DND-41 (cell line): ENCODE measurements around the gene PTPN3.
"Not testable (repeated sequence)": the region's sequence is repeated elsewhere in the genome, so short reads cannot be mapped to it uniquely, and the experiment has no call there.

ENCODE experiments used
- ATAC-seq: fragments of 200-7000 bp; cut with Tn5 transposase; 3 replicates; pipeline ENCODE4 v1.9.1; 2021; ENCODE audit warnings: low read depth; ENCODE audit not compliant: insufficient read depth
- DNase-seq: peaks from one replicate; pipeline ENCODE4 v3.0.0-alpha.2; 2020
- H2AFZ ChIP-seq: 2 replicates; pipeline ENCODE4 v1.6.0; 2012; ENCODE audit warnings: low read depth, low read length
- H3K27ac ChIP-seq: 2 replicates; pipeline ENCODE4 v1.5.1; 2012; ENCODE audit warnings: low read length, inconsistent platforms
- H3K27me3 ChIP-seq: fragments of 200-600 bp; sonication (generic); 2 replicates; pipeline ENCODE4 v1.6.0; 2012; ENCODE audit warnings: low read length, mild to moderate bottlenecking, inconsistent platforms; ENCODE audit not compliant: insufficient read depth, poor library complexity
- H3K36me3 ChIP-seq: 2 replicates; pipeline ENCODE4 v1.5.1; 2012; ENCODE audit warnings: low read length, inconsistent platforms; ENCODE audit not compliant: insufficient read depth
- H3K4me1 ChIP-seq: 2 replicates; pipeline ENCODE4 v1.5.1; 2012; ENCODE audit warnings: mild to moderate bottlenecking, low read length; ENCODE audit not compliant: insufficient read depth
- H3K4me2 ChIP-seq: 2 replicates; pipeline ENCODE4 v1.6.0; 2012; ENCODE audit warnings: mild to moderate bottlenecking, moderate library complexity, low read length, inconsistent platforms; ENCODE audit not compliant: insufficient read depth
- H3K4me3 ChIP-seq, 2 experiments: fragments of 200-600 bp in 1 of 2; shearing (Covaris generic) in 1 of 2; 2 replicates each; pipeline ENCODE4 v1.5.1; 2012 to 2016; ENCODE audit warnings: inconsistent platforms in 2 of 2, low read length in 2 of 2, mild to moderate bottlenecking in 2 of 2, low read depth in 1 of 2, moderate library complexity in 1 of 2
- H3K79me2 ChIP-seq: 2 replicates; pipeline ENCODE4 v1.6.0; 2012; ENCODE audit warnings: low read length, inconsistent platforms; ENCODE audit not compliant: insufficient read depth
- H3K9ac ChIP-seq: 2 replicates; pipeline ENCODE4 v1.6.0; 2012; ENCODE audit warnings: low read depth, mild to moderate bottlenecking, inconsistent platforms, low read length, moderate library complexity
- H3K9me3 ChIP-seq: 2 replicates; pipeline ENCODE4 v1.5.1; 2012; ENCODE audit warnings: low read length, moderate library complexity, mild to moderate bottlenecking, inconsistent platforms; ENCODE audit not compliant: insufficient read depth, severe bottlenecking
- H4K20me1 ChIP-seq: 2 replicates; pipeline ENCODE4 v1.6.0; 2012; ENCODE audit warnings: low read length; ENCODE audit not compliant: insufficient read depth
- EZH2 ChIP-seq: IDR thresholded peaks from 3 replicates; pipeline ENCODE4 v1.6.1; 2012; ENCODE audit warnings: borderline replicate concordance, low read depth, mild to moderate bottlenecking, moderate library complexity, low read length, inconsistent platforms; ENCODE audit not compliant: severe bottlenecking
- TF ChIP-seq, protein P1 (sequence below): IDR thresholded peaks from 2 replicates; pipeline ENCODE4 v1.5.1; 2012; ENCODE audit warnings: borderline replicate concordance, low read length, moderate library complexity, mild to moderate bottlenecking; ENCODE audit not compliant: poor library complexity, severe bottlenecking; ENCODE audit errors: extremely low read depth

Gene PTPN3

DNA sequence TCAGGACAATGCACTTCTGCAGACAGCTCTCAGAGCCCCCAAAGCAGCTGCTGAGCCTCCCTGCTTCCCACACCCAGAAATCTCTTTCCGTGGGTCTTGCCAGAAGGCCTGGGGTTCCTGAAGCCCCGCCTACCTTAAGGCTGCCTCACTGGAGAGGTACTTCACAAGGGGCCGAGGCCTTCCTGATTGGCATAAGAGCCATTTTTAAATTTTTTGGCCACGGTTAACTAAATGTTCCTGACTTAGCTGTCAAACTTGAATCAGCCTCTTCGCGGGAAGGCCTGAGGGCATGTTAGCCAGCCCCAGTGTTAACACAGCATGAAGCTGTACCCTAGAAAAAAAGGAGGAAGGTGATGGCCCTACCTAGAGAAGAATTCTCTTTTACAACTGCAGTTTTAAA lies 156.5 kb downstream of the PTPN3 start:
- Histone ChIP-seq H3K9me3 (no peaks in the 10 kb centered on the region), H4K20me1 (no peaks in the 10 kb centered on the region), H3K27ac (no peak overlapping the region), H3K4me2 (no peak overlapping the region), H3K4me3 (no peak overlapping the region), H3K79me2 (no peaks in the 10 kb centered on the region), H2AFZ (no peak overlapping the region), H3K4me1 (no peaks in the 10 kb centered on the region), H3K27me3 (no peaks in the 10 kb centered on the region), H3K36me3 (no peaks in the 10 kb centered on the region), H3K9ac (no peak overlapping the region)
- TF ChIP-seq, protein P1, sequence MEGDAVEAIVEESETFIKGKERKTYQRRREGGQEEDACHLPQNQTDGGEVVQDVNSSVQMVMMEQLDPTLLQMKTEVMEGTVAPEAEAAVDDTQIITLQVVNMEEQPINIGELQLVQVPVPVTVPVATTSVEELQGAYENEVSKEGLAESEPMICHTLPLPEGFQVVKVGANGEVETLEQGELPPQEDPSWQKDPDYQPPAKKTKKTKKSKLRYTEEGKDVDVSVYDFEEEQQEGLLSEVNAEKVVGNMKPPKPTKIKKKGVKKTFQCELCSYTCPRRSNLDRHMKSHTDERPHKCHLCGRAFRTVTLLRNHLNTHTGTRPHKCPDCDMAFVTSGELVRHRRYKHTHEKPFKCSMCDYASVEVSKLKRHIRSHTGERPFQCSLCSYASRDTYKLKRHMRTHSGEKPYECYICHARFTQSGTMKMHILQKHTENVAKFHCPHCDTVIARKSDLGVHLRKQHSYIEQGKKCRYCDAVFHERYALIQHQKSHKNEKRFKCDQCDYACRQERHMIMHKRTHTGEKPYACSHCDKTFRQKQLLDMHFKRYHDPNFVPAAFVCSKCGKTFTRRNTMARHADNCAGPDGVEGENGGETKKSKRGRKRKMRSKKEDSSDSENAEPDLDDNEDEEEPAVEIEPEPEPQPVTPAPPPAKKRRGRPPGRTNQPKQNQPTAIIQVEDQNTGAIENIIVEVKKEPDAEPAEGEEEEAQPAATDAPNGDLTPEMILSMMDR, result no peak
- no peak for TF ChIP-seq EZH2
- no peak for DNase-seq
- no peak for ATAC-seq

DNA sequence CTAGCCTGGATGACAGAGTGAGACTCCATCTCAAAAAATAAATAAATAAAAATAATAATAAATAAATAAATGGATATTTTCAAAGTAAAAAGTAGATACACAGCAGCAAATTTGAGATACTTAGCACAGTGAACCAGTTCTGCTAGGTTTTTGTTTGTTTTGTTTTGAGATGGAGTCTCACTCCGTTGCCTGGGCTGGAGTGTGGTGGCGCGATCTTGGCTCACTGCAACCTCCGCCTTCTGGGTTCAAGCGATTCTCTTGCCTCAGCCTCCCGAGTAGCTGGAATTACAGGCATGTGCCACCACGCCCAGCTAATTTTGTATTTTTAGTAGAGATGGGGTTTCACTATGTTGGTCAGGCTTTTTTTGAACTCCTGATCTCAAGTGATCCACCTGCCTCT lies 157.1 kb downstream of the PTPN3 start:
- H3K9me3 ChIP-seq, DNase-seq, H3K36me3 ChIP-seq, H3K4me3 ChIP-seq, H3K27ac ChIP-seq, H3K9ac ChIP-seq, H3K79me2 ChIP-seq, H2AFZ ChIP-seq, H3K27me3 ChIP-seq, ATAC-seq, H4K20me1 ChIP-seq, H3K4me2 ChIP-seq, H3K4me1 ChIP-seq: not testable (repeated sequence)

DNA sequence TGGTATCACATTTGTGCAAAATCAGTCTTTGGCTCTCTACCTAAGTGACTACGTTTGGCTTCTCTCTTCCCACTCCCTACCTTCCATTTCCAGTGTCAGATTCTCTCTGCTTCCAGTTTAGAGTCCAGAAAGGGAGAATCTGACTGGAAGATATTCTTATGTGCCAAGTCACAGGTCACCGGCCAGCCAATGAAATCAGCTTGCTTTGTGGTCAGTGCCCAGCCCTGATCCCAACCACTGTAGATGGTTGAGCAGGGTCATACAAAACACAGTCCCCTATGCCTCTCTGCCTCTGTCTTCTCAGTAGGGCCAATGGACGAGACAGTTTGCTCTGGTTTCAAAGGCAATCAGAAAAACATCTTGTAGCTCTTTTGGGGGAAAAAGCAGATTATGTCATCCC lies 161.7 kb downstream of the PTPN3 start:
- H3K9me3 ChIP-seq, result no peaks in the 10 kb centered on the region
- DNase-seq, result no peak
- no peaks in the 10 kb centered on the region for H3K27me3 ChIP-seq
- no peaks in the 10 kb centered on the region for H3K36me3 ChIP-seq
- no peaks in the 10 kb centered on the region for H3K4me1 ChIP-seq
- H3K79me2 ChIP-seq, result no peaks in the 10 kb centered on the region
- no peak overlapping the region for H2AFZ ChIP-seq
- no peak overlapping the region for H3K27ac ChIP-seq
- no peaks in the 10 kb centered on the region for H4K20me1 ChIP-seq
- no peak for ATAC-seq
- TF ChIP-seq EZH2, result no peak
- TF ChIP-seq, protein P1, result no peak
- H3K4me2 ChIP-seq, result no peak overlapping the region
- H3K4me3 ChIP-seq, result no peak overlapping the region
- no peak overlapping the region for H3K9ac ChIP-seq

DNA sequence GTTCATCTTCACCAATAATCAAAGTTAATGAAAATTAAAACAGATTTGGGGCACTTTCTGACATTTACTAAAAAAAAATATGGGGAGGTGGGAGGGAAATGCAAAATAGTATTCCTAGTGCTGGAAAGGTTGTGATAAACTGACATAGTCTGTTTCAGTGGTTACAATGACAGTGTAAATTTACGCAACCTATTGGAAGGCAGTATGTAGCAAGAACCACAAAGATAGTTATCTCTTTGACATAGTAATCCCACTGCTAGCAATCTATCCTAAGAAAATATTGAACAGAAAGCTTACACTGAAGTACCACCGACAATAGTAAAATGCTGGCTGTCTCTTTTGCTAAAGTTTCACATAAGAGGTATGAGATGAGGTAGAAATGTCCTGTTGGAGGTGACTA lies 162.2 kb downstream of the PTPN3 start:
- Histone ChIP-seq H3K27ac (no peak overlapping the region), H3K27me3 (no peaks in the 10 kb centered on the region), H3K9ac (no peak overlapping the region), H2AFZ (no peak overlapping the region), H4K20me1 (no peaks in the 10 kb centered on the region), H3K4me3 (no peak overlapping the region), H3K9me3 (no peaks in the 10 kb centered on the region), H3K36me3 (no peaks in the 10 kb centered on the region), H3K4me1 (no peaks in the 10 kb centered on the region), H3K79me2 (no peaks in the 10 kb centered on the region), H3K4me2 (no peak overlapping the region)
- ATAC-seq (no peak), DNase-seq (no peak)
- TF ChIP-seq EZH2, result no peak
- TF ChIP-seq, protein P1, result no peak
